Kidney (tissue), 14 donors: ENCODE measurements around the gene PITX3. TPM values are rescaled to one million over a fixed set of nuclear protein-coding genes. Genes with fewer than 3 reads are reported as not detected.
A peak's percentile ranks its signal among the peaks of the same experiment; 100 is the strongest.

Experiments
- DNase-seq, 5 donors: peaks; one replicate each; pipeline ENCODE4 v3.0.0-alpha.2; 2013 to 2020
- FAIRE-seq: peaks from 2 replicates; lab custom pipeline; 2012; peaks lifted over from hg19 to GRCh38; lab: Jason Lieb, UNC
- H3K27ac ChIP-seq, 2 donors: one replicate each; pipeline ENCODE4 v1.7.0; 2013; ENCODE audit warnings: low read depth in 2 of 2, low read length in 2 of 2, inconsistent platforms in 1 of 2
- H3K27me3 ChIP-seq: one replicate; pipeline ENCODE4 v1.7.1; 2013; ENCODE audit warnings: low read length, inconsistent platforms; ENCODE audit not compliant: control insufficient read depth, insufficient read depth
- H3K36me3 ChIP-seq, 3 donors: one replicate each; pipeline versions ENCODE4 v1.7.0 to v1.7.1; 2013; ENCODE audit warnings: low read length in 3 of 3, control low read depth in 1 of 3, inconsistent platforms in 1 of 3; ENCODE audit not compliant: insufficient read depth in 3 of 3, control insufficient read depth in 2 of 3
- H3K4me1 ChIP-seq, 3 donors: one replicate each; pipeline versions ENCODE4 v1.7.0 to v1.7.1; 2013; ENCODE audit warnings: low read length in 3 of 3, inconsistent platforms in 1 of 3, low read depth in 1 of 3; ENCODE audit not compliant: control insufficient read depth in 2 of 3, insufficient read depth in 2 of 3
- H3K4me3 ChIP-seq, 3 donors: one replicate each; pipeline versions ENCODE4 v1.7.0 to v1.8.1; 2013; ENCODE audit warnings: low read length in 3 of 3, control low read depth in 1 of 3, inconsistent platforms in 1 of 3
- H3K9ac ChIP-seq, 3 donors: one replicate each; pipeline versions ENCODE4 v1.7.0 to v1.7.1; 2013; ENCODE audit warnings: low read length in 3 of 3, control low read depth in 1 of 3, inconsistent platforms in 1 of 3
- H3K9me3 ChIP-seq, 3 donors: one replicate each; pipeline versions ENCODE4 v1.7.0 to v1.7.1; 2013; ENCODE audit warnings: low read length in 3 of 3, control low read depth in 1 of 3, inconsistent platforms in 1 of 3; ENCODE audit not compliant: control insufficient read depth in 2 of 3, insufficient read depth in 1 of 3
- intact Hi-C: fragments of 100-400 bp; cut with DNase I; formaldehyde crosslinking; loops from one replicate; pipeline ENCODE4 v1.11.1; 2022
- polyA plus RNA-seq: library from polyadenylated mRNA; stranded (reverse); fragments of 350-450 nt; fragmentation: Illumina TruSeq; extraction: RNeasy Lipid Tissue Mini Kit (QIAGEN cat#74804); gene quantifications from one replicate; pipeline ENCODE4 v1.2.3, GENCODE V29; 2014; ENCODE audit warnings: low read depth, low replicate concordance; ENCODE audit not compliant: insufficient read depth
- total RNA-seq: library from RNA; stranded (reverse); fragmentation: NEBNext Ultra II Directional; extraction: Animal tissue kit (Norgen Biotek cat#: 25700); gene quantifications from one replicate; pipeline ENCODE4 v1.2.1, GENCODE V29; 2021
- TF ChIP-seq, protein P1 (sequence below): IDR thresholded peaks from 3 replicates; pipeline ENCODE4 v1.5.1; 2012; ENCODE audit warnings: mild to moderate bottlenecking, moderate library complexity, borderline replicate concordance; ENCODE audit not compliant: insufficient read depth; ENCODE audit errors: extremely low read depth
- donor health status: control.
- donor health status: control.
- donor health status: control.
- donor health status: control.
- donor health status: control.
- donor health status: DM: yes; HTN: yes; CAD: no.
- donor health status: Normal renal cell carcinoma (clear cell type).

PITX3 gene
- total and polyA plus RNA-seq, 2 donors from 2014 or later, result 0.39 TPM; not detected in 1

DNA sequence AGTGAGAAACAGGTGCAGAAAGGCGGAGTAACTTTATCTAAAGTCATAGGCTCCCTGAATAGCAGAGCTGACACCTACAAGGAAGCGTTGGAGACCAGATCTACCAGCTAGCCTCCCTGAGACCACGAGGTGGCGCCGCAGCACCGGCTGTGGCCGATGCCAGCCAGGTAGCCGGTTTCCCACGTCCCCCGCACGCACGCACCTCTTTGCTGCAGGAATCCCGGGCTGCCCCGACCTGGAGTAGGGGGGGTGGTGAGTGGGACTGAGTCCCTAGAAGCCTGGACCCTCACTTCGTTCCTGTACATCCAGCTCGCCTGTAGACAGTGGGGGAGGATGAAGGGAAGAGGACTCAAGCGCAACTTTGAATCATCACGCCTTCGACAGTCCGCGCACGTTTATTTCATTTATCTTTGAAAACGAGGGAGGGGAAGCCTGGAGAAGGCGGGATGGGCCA, 11.5 kb downstream of the PITX3 start:
- Histone ChIP-seq H3K9ac (no peak overlapping the region), H3K4me3 (peak overlapping the region in 2 of 3 donors; percentile 28 to 44), H3K27ac (no peak overlapping the region), H3K4me1 (peaks cover 2 to 19% (median 5%) of the 10 kb centered on the region in 3 donors), H3K27me3 (peaks cover 3% of the 10 kb centered on the region), H3K9me3 (no peaks in the 10 kb centered on the region), H3K36me3 (no peaks in the 10 kb centered on the region)
- DNase-seq (peak; percentile 88 to 93 (median 90)), FAIRE-seq (no peak)
- intact Hi-C loops, result loop anchor here (5.0 kb wide), 1 partner anchor 122 kb away; no protein-coding TSS in a partner anchor
- TF ChIP-seq, protein P1, sequence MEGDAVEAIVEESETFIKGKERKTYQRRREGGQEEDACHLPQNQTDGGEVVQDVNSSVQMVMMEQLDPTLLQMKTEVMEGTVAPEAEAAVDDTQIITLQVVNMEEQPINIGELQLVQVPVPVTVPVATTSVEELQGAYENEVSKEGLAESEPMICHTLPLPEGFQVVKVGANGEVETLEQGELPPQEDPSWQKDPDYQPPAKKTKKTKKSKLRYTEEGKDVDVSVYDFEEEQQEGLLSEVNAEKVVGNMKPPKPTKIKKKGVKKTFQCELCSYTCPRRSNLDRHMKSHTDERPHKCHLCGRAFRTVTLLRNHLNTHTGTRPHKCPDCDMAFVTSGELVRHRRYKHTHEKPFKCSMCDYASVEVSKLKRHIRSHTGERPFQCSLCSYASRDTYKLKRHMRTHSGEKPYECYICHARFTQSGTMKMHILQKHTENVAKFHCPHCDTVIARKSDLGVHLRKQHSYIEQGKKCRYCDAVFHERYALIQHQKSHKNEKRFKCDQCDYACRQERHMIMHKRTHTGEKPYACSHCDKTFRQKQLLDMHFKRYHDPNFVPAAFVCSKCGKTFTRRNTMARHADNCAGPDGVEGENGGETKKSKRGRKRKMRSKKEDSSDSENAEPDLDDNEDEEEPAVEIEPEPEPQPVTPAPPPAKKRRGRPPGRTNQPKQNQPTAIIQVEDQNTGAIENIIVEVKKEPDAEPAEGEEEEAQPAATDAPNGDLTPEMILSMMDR, result peak; percentile 99

DNA sequence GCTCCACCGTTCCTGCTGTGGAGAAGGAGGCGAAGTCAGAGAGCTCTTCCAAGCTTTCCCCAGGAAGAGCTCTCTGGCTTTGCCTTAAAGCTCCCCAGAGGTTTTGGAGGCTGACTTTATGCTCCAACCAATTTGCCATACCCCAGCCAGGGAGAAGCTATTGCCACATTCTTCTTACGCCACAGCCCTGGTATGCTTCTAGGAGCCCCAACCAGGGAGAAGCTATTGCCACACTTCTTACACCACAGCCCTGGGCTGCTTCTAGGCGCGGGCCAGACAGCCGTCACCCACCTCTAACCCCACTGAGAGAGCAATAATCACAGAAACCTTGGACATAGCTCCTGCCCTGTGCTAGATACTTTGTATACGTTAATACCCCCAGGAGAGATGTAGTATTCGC, 14.3 kb downstream of the PITX3 start:
- Histone ChIP-seq H3K4me1 (peaks cover 2 to 19% (median 5%) of the 10 kb centered on the region in 3 donors), H3K9ac (no peak overlapping the region), H3K27ac (no peak overlapping the region), H3K36me3 (no peaks in the 10 kb centered on the region), H3K4me3 (no peak overlapping the region), H3K9me3 (no peaks in the 10 kb centered on the region), H3K27me3 (peaks cover 3% of the 10 kb centered on the region)
- FAIRE-seq (no peak), DNase-seq (no peak)
- intact Hi-C loops, result no loop called here
- TF ChIP-seq, protein P1, result no peak

DNA sequence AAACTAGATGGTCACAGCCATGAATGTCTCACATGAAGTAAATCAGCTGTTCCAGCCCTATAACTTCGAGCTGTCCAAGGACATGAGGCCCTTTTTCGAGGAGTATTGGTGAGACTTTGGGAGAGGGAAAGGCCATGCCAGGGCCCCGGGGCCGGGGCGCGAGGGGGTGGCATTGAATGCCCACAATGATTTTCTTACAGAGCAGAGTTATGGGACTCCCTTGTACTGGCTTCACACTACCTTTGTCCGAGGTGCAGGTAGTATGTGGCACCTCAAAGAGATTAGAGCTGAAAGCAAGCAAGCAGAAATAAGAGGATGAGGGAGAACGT, 14.8 kb downstream of the PITX3 start:
- Histone ChIP-seq H3K9ac (no peak overlapping the region), H3K4me3 (peak overlapping the region; percentile 30 to 32 (median 31)), H3K27ac (no peak overlapping the region), H3K27me3 (peaks cover 3% of the 10 kb centered on the region), H3K4me1 (peaks cover 2 to 17% (median 5%) of the 10 kb centered on the region in 3 donors), H3K36me3 (no peaks in the 10 kb centered on the region), H3K9me3 (no peaks in the 10 kb centered on the region)
- FAIRE-seq (no peak), DNase-seq (no peak)
- TF ChIP-seq, protein P1, result no peak
- intact Hi-C loops, result no loop called here
